NCI-H2171 (cell line): ENCODE measurements around the gene KRTAP5-1.

ENCODE experiments used
- DNase-seq: peaks from one replicate; lab custom pipeline; 2025; lab: John Stamatoyannopoulos, UW

KRTAP5-1 gene

GRCh38 chr11:1542267-1542666, 42.8 kb downstream of the KRTAP5-1 start:
- DNase-seq = no peak

GRCh38 chr11:1541474-1542204, 43.4 kb downstream of the KRTAP5-1 start:
- DNase-seq = no peak

GRCh38 chr11:1540074-1540473, 45.0 kb downstream of the KRTAP5-1 start:
- no peak for DNase-seq

- no peak for DNase-seq
Observed at GRCh38 chr11:1538153-1538552, 46.9 kb downstream of the KRTAP5-1 start.

GRCh38 chr11:1536065-1536843, 48.8 kb downstream of the KRTAP5-1 start:
- DNase-seq = no peak

- DNase-seq = no peak
Observed at GRCh38 chr11:1534682-1535081, 50.4 kb downstream of the KRTAP5-1 start.
